Measurements from ENCODE around the gene SMIM3.

SMIM3 gene

DNA sequence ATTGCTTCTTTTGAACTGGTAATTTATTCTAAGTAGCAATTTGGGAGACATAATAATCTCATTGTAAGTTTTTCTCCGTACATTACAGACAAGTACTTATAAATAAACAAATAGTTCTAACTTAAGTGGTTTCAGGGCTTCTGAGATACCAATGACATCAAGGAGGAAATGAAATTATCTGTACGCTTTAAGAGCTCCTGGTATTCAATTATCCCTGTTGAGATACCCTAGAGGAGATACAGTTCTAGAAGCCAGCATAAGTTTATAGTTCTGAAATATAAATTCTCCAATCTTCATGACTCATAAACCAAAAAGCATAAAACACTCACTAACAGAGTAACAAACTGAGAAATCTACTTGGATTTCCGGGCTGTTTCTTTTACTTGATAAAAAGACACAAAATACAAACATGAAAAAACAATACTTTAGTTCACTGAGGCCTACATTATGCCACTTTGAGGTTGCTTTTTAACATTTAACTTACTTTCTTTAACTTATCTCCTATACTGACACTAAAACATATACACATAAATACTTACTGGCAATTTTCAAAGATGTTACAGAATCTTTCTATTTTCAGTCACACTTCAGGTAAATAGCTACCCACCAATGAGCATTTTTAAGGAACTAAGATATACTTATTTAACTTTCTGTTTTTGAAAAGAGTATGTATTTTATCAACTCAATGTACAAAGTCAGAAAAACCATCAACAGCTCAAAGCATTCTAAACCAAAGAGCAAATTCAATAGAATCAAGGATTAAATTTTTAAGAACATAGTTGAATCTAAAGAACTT, 27.3 kb upstream of the SMIM3 start:
- Histone ChIP-seq H3K4me1 (ENCODE audit: control insufficient read depth in 2 of 2, insufficient read depth in 2 of 2, low read length in 2 of 2) (no peaks in the 10 kb centered on the region), H3K27ac (ENCODE audit: low read depth in 2 of 2, low read length in 2 of 2) (no peak overlapping the region), H3K9me3 (ENCODE audit: control insufficient read depth in 2 of 2, low read length in 2 of 2) (no peaks in the 10 kb centered on the region), H3K4me3 (ENCODE audit: low read length in 2 of 2) (no peak overlapping the region), H3K27me3 (ENCODE audit: control insufficient read depth in 2 of 2, insufficient read depth in 2 of 2, low read length in 2 of 2) (no peaks in the 10 kb centered on the region), H3K36me3 (ENCODE audit: control insufficient read depth in 2 of 2, insufficient read depth in 2 of 2, low read length in 2 of 2) (peaks cover 27 to 29% of the 10 kb centered on the region in 2 donors), H3K9ac (ENCODE audit: low read depth in 1 of 2, low read length in 2 of 2) (no peak overlapping the region)

DNA sequence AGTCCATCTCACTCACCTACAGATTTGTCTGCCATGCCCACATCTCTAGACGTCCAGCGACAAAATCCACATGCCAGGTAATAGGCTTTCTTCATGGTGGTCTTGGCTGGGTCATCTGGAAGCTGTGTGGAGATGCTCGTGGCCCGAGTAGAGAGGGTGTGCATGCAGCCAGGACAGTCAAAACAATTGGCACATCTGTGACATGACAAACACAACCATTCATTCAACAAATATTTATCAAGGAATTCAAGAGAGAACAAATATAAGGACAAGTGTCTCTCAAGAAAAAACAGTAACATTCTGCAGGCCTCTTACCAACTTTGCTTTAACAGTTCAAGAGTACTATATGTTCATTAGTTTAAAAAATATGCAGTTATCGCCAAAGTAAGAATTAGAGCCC, 25.1 kb upstream of the SMIM3 start:
- Histone ChIP-seq H3K27ac (ENCODE audit: low read depth in 2 of 2, low read length in 2 of 2) (no peak overlapping the region), H3K4me3 (ENCODE audit: low read length in 2 of 2) (no peak overlapping the region), H3K36me3 (ENCODE audit: control insufficient read depth in 2 of 2, insufficient read depth in 2 of 2, low read length in 2 of 2) (peaks cover 27 to 30% of the 10 kb centered on the region in 2 donors), H3K4me1 (ENCODE audit: control insufficient read depth in 2 of 2, insufficient read depth in 2 of 2, low read length in 2 of 2) (peaks cover 5 to 7% of the 10 kb centered on the region in 2 donors), H3K9me3 (ENCODE audit: control insufficient read depth in 2 of 2, low read length in 2 of 2) (no peaks in the 10 kb centered on the region), H3K27me3 (ENCODE audit: control insufficient read depth in 2 of 2, insufficient read depth in 2 of 2, low read length in 2 of 2) (no peaks in the 10 kb centered on the region), H3K9ac (ENCODE audit: low read depth in 1 of 2, low read length in 2 of 2) (no peak overlapping the region)

DNA sequence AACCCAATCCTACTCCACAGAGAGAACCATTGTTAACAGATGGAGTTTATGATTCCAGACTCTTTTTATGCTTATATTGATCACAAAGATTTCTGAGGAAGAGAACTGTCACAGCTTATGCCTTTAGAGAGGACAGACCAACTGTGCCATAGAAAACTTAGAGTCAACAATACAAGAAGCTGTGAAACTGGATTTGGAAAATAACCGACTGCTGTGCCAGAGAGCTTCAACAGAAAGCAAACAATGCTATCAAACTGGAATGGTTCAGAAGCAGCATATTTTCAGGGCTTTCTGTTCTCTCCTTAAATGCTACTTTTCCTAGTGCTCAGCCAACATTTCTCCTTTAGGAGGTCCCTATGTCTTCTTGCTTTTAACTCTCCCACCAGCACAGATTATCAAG, 24.7 kb upstream of the SMIM3 start:
- no peak overlapping the region for H3K4me3 ChIP-seq (ENCODE audit: low read length in 2 of 2)
- no peak overlapping the region for H3K27ac ChIP-seq (ENCODE audit: low read depth in 2 of 2, low read length in 2 of 2)
- no peaks in the 10 kb centered on the region for H3K27me3 ChIP-seq (ENCODE audit: control insufficient read depth in 2 of 2, insufficient read depth in 2 of 2, low read length in 2 of 2)
- H3K4me1 ChIP-seq (ENCODE audit: control insufficient read depth in 2 of 2, insufficient read depth in 2 of 2, low read length in 2 of 2): peaks cover 5 to 7% of the 10 kb centered on the region in 2 donors
- no peak overlapping the region for H3K9ac ChIP-seq (ENCODE audit: low read depth in 1 of 2, low read length in 2 of 2)
- peaks cover 27 to 30% of the 10 kb centered on the region in 2 donors for H3K36me3 ChIP-seq (ENCODE audit: control insufficient read depth in 2 of 2, insufficient read depth in 2 of 2, low read length in 2 of 2)
- H3K9me3 ChIP-seq (ENCODE audit: control insufficient read depth in 2 of 2, low read length in 2 of 2): no peaks in the 10 kb centered on the region

DNA sequence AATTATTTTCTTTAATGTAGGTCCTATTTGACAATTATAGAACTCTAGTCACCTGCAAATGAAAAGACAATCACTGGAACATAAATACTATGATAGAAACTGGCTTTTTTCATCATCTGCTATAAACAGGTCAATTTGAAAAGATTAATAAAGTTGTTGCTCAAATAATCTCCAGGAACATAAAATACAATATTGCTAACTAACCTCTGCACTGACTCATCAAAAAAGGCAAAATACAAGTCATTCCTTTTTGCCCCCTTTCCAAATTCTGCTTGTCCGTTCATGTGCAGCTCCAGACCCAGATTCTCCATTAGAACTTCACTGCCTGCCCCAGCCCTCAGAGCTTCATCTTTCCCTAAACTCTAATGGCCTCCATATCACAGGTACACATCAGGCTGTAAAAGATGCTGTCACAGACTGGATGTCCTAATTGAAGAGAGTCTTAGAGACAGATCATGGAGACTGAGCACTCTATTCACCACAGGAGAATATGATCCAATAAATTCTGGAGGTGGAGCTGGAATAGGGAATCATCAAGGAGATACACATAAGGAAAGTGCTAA, 21.4 kb upstream of the SMIM3 start:
- Histone ChIP-seq H3K9ac (ENCODE audit: low read depth in 1 of 2, low read length in 2 of 2) (no peak overlapping the region), H3K27me3 (ENCODE audit: control insufficient read depth in 2 of 2, insufficient read depth in 2 of 2, low read length in 2 of 2) (no peaks in the 10 kb centered on the region), H3K4me1 (ENCODE audit: control insufficient read depth in 2 of 2, insufficient read depth in 2 of 2, low read length in 2 of 2) (peaks cover 5 to 12% of the 10 kb centered on the region in 2 donors), H3K36me3 (ENCODE audit: control insufficient read depth in 2 of 2, insufficient read depth in 2 of 2, low read length in 2 of 2) (peaks cover 19 to 24% of the 10 kb centered on the region in 2 donors), H3K4me3 (ENCODE audit: low read length in 2 of 2) (peak overlapping the region in 1 of 2 donors; percentile 91), H3K27ac (ENCODE audit: low read depth in 2 of 2, low read length in 2 of 2) (no peak overlapping the region), H3K9me3 (ENCODE audit: control insufficient read depth in 2 of 2, low read length in 2 of 2) (no peaks in the 10 kb centered on the region)

DNA sequence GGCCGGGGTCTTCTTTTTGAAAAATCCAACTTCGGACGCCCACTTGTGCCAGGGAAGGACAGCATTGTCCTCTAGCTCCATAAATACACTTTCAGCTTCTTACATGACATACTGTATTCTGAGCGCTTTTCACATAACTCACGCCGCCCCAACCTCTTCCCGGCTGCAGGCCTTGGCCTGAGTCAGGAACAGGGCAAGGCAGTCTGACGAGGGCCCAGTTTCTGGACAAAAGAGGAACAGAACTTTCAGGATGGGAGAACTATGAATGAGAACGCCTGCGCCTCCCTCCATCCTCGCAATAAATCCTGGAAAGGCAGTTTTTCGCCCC, 20.4 kb upstream of the SMIM3 start:
- Histone ChIP-seq H3K9ac (ENCODE audit: low read depth in 1 of 2, low read length in 2 of 2) (peak overlapping the region; percentile 88 to 93), H3K27me3 (ENCODE audit: control insufficient read depth in 2 of 2, insufficient read depth in 2 of 2, low read length in 2 of 2) (no peaks in the 10 kb centered on the region), H3K4me1 (ENCODE audit: control insufficient read depth in 2 of 2, insufficient read depth in 2 of 2, low read length in 2 of 2) (peaks cover 5 to 12% of the 10 kb centered on the region in 2 donors), H3K9me3 (ENCODE audit: control insufficient read depth in 2 of 2, low read length in 2 of 2) (no peaks in the 10 kb centered on the region), H3K4me3 (ENCODE audit: low read length in 2 of 2) (peak overlapping the region; percentile 86 to 91), H3K27ac (ENCODE audit: low read depth in 2 of 2, low read length in 2 of 2) (peak overlapping the region; percentile 98 to 99), H3K36me3 (ENCODE audit: control insufficient read depth in 2 of 2, insufficient read depth in 2 of 2, low read length in 2 of 2) (peaks cover 14 to 19% of the 10 kb centered on the region in 2 donors)

DNA sequence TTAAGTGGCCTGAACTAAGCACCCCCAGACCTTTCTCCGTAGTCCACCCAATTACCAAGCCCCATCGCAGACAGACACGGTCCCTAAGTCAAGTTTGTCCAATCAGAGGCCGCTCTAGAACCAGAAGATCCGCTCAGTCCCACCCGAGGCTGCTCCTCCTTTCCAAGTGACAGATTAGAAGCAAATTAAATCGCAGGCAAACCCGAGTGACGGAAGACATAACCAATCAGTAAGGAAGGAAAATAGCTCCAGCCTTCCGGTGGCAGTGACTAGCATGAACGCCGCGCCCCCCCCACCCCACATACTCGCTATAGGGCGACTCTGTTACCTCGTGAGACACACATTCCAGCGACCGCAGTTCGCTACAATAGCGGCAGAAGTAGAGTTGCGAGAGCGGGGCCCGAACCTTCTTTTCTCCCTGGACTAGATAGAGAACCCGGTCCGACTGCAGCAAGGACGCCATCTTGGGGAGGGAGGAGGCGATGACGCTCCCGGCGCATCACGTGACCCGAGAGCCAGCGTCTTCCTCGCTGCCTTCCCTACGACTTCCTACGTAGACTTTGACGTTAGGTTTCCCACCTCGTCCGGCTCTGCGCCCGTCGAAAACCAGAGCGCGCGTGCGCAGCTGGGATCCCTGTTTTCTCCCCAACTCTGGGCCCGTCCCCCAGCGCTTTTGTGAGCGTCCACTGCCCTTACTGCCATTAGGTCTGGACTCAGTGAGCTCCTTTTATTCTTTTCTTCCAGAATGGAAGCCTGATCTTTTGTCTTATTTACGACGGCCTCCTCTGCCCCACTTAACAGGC, 19.8 kb upstream of the SMIM3 start, which contains the start of gene DCTN4:
Gene DCTN4, minus strand, starts transcription at position 487 of the 803 bp plus-strand sequence. Its CDS starts 24 bp downstream, at position 463.
- H3K4me3 ChIP-seq (ENCODE audit: low read length in 2 of 2): peak within 1 kb of the TSS; percentile 86 to 91
- H3K9me3 ChIP-seq (ENCODE audit: control insufficient read depth in 2 of 2, low read length in 2 of 2): no peaks in the 10 kb centered on the region
- peak within 1 kb of the TSS; percentile 98 to 99 for H3K27ac ChIP-seq (ENCODE audit: low read depth in 2 of 2, low read length in 2 of 2)
- H3K36me3 ChIP-seq (ENCODE audit: control insufficient read depth in 2 of 2, insufficient read depth in 2 of 2, low read length in 2 of 2): peaks cover 10 to 13% of the 10 kb centered on the region in 2 donors
- peaks cover 5 to 12% of the 10 kb centered on the region in 2 donors for H3K4me1 ChIP-seq (ENCODE audit: control insufficient read depth in 2 of 2, insufficient read depth in 2 of 2, low read length in 2 of 2)
- peak within 1 kb of the TSS; percentile 88 to 93 for H3K9ac ChIP-seq (ENCODE audit: low read depth in 1 of 2, low read length in 2 of 2)
- H3K27me3 ChIP-seq (ENCODE audit: control insufficient read depth in 2 of 2, insufficient read depth in 2 of 2, low read length in 2 of 2): no peaks in the 10 kb centered on the region

DNA sequence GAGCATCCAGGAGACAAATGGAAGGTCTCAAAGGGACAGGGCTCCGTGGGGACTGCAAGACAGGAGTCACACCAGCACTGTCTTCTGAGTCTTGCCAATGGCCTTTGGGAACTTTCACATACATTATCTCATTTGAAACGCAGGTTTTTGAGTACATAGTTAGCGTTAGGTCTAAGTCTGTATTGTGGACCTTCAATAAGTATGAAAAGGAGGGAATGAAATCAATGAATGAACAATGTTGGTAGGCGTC, 19.3 kb upstream of the SMIM3 start:
- Histone ChIP-seq H3K36me3 (ENCODE audit: control insufficient read depth in 2 of 2, insufficient read depth in 2 of 2, low read length in 2 of 2) (peaks cover 9 to 10% of the 10 kb centered on the region in 2 donors), H3K27ac (ENCODE audit: low read depth in 2 of 2, low read length in 2 of 2) (peak overlapping the region; percentile 98 to 99), H3K9ac (ENCODE audit: low read depth in 1 of 2, low read length in 2 of 2) (peak overlapping the region; percentile 88 to 93), H3K4me1 (ENCODE audit: control insufficient read depth in 2 of 2, insufficient read depth in 2 of 2, low read length in 2 of 2) (peaks cover 5 to 12% of the 10 kb centered on the region in 2 donors), H3K27me3 (ENCODE audit: control insufficient read depth in 2 of 2, insufficient read depth in 2 of 2, low read length in 2 of 2) (no peaks in the 10 kb centered on the region), H3K4me3 (ENCODE audit: low read length in 2 of 2) (peak overlapping the region; percentile 86 to 91), H3K9me3 (ENCODE audit: control insufficient read depth in 2 of 2, low read length in 2 of 2) (no peaks in the 10 kb centered on the region)

DNA sequence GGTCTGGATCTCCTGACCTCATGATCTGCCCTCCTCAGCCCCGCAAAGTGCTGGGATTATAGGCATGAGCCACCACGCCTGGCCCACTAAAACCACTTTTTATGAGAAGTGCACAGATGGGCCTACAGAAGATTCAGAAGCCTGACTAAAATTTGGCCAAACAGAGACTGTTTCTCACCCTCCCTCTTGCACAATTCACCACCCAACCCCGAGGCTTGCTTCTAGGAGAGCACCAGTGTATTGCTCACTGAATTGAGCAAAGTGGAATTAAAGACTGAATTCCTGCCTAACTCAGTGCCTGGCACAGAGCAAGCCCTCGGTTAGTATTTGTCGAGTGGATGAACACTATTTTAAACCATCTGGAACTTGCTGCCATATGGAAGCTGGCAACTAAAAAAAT, 16.3 kb upstream of the SMIM3 start:
- Histone ChIP-seq H3K9me3 (ENCODE audit: control insufficient read depth in 2 of 2, low read length in 2 of 2) (no peaks in the 10 kb centered on the region), H3K4me3 (ENCODE audit: low read length in 2 of 2) (no peak overlapping the region), H3K27me3 (ENCODE audit: control insufficient read depth in 2 of 2, insufficient read depth in 2 of 2, low read length in 2 of 2) (no peaks in the 10 kb centered on the region), H3K27ac (ENCODE audit: low read depth in 2 of 2, low read length in 2 of 2) (no peak overlapping the region), H3K36me3 (ENCODE audit: control insufficient read depth in 2 of 2, insufficient read depth in 2 of 2, low read length in 2 of 2) (no peaks in the 10 kb centered on the region), H3K4me1 (ENCODE audit: control insufficient read depth in 2 of 2, insufficient read depth in 2 of 2, low read length in 2 of 2) (peaks cover 3 to 9% of the 10 kb centered on the region in 2 donors), H3K9ac (ENCODE audit: low read depth in 1 of 2, low read length in 2 of 2) (peak overlapping the region in 1 of 2 donors; percentile 1)

DNA sequence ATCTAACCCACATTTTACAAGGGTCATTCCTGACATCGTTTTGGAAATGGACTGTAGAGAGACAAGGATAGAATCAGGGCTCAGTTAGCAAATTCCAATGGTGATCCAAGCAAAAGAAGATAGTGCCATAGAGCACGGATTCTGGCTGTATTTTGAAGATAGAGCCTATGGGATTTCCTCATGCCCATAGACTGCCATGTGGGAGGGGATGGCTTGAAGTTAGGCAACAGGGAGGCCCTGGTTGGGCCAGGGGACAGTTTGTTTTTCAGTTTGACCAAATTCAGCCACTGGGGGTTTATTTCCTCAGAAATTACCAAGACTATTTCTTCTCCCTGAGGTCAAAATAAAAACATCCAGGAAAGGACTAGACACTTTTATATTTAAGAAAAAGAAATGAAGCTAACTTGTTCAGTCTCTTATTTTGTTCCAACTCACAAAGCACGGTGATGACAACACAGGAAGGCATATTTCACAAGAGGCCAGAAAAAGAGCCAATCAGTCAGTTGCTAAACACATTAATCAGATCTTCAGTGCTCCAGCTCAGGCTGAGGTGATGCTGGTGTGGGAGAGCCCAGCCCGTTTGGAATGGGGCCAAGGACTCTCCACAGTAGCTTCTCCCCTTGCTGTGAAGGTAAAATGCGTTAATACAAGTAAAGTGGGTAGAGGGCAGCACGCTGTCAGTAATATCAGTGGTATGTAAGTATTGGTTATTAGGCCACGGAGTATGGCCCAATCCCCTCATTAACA, 15.4 kb upstream of the SMIM3 start:
- no peak overlapping the region for H3K4me3 ChIP-seq (ENCODE audit: low read length in 2 of 2)
- peaks cover 0 to 4% of the 10 kb centered on the region in 2 donors for H3K4me1 ChIP-seq (ENCODE audit: control insufficient read depth in 2 of 2, insufficient read depth in 2 of 2, low read length in 2 of 2)
- no peaks in the 10 kb centered on the region for H3K36me3 ChIP-seq (ENCODE audit: control insufficient read depth in 2 of 2, insufficient read depth in 2 of 2, low read length in 2 of 2)
- H3K27me3 ChIP-seq (ENCODE audit: control insufficient read depth in 2 of 2, insufficient read depth in 2 of 2, low read length in 2 of 2): no peaks in the 10 kb centered on the region
- no peak overlapping the region for H3K9ac ChIP-seq (ENCODE audit: low read depth in 1 of 2, low read length in 2 of 2)
- H3K27ac ChIP-seq (ENCODE audit: low read depth in 2 of 2, low read length in 2 of 2): peak overlapping the region; percentile 18 to 49
- H3K9me3 ChIP-seq (ENCODE audit: control insufficient read depth in 2 of 2, low read length in 2 of 2): no peaks in the 10 kb centered on the region
